T follicular helper cell (primary cell): Measurements from ENCODE around the gene PHF13.

ENCODE experiments used
- DNase-seq: peaks from one replicate; pipeline ENCODE4 v3.0.0-alpha.2; 2020; ENCODE audit warnings: low read depth
- total RNA-seq, 2 experiments: gene quantifications; one replicate each; lab custom pipeline; 2026; lab: John Stamatoyannopoulos, UW

PHF13 gene
- total RNA-seq = 15.2 to 21.2 reads per million in 2 experiments

GRCh38 chr1:6613361-6614018 is at the start of gene PHF13:
Gene PHF13 (plus strand): TSS chr1:6613731. CDS start chr1:6614067, 336 bp downstream.
- DNase-seq = peak; percentile 99

GRCh38 chr1:6569033-6569432 is 44.5 kb upstream of the PHF13 start:
- DNase-seq = no peak

- no peak for DNase-seq
Measured at GRCh38 chr1:6570100-6570499, 43.4 kb upstream of the PHF13 start.

DNA sequence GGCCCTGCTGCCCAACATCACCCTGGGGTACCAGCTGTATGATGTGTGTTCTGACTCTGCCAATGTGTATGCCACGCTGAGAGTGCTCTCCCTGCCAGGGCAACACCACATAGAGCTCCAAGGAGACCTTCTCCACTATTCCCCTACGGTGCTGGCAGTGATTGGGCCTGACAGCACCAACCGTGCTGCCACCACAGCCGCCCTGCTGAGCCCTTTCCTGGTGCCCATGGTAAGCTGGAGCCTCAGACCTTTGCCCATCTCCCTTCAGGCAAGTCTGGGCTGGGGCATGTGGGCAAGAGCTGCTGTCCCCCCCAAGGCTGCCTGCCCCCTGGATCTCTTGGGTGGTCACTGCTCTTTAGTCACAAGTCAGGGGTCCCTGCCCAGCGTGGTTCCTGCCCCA is 42.5 kb upstream of the PHF13 start:
- DNase-seq = no peak

DNA sequence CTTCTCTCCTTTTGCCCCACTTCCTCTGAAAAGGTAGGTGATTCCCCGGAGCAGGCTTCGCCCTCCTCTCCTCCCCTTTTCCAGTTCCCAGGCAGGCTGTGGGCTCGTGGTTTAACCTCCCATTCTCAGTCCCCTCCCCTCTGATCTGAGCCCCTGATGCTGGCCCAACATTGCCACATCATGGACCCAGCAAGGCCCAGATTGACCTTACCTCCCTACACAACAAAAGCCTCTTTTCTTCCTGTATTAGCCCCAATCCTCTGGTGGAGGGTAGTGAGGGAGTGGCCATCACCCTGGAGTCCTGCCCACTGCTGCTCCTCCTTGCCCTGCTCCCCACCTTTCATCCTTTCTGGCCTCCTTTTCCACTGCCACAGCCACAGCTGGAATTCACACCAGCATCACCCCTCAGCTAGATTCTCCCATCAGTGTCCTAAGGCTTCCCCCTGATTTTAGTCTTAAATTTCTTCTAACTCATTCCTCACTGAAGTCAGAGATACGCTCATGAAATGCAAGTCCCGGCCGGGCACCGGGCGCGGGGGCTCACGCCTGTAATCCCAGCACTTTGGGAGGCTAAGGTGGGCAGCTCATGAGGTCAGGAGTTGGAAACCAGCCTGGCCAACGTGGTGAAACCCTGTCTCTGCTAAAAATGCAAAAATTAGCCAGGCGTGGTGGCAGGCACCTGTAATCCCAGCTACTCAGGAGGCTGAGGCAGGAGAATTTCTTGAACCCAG is 40.7 kb upstream of the PHF13 start:
- DNase-seq = no peak

DNA sequence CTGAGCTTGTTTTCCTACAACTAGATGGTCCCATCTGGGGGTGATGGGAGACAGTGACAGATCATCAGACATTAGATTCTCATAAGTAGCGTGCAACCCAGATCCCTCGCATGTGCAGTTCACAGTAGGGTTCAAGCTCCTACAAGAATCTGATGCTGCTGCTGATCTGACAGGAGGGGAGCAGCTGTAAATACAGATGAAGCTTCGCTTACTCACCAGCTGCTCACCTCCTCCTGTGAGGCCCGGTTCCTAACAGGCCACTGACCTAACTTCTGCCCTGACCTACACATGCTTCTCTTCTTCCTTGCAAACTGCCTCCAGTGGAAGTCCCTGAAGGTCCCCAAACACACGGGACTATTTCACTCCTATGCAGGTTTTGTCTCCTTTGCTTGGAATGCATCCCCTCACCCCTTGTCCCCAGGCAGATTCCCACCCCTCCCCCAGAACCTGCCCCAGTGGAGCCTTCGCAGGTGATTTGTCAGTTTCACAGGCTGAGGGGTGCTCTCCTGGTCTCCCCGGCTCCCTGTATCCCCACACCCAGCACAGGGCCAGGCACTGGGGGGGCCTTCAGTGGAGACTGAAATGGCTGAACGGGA is 39.4 kb upstream of the PHF13 start:
- no peak for DNase-seq

DNA sequence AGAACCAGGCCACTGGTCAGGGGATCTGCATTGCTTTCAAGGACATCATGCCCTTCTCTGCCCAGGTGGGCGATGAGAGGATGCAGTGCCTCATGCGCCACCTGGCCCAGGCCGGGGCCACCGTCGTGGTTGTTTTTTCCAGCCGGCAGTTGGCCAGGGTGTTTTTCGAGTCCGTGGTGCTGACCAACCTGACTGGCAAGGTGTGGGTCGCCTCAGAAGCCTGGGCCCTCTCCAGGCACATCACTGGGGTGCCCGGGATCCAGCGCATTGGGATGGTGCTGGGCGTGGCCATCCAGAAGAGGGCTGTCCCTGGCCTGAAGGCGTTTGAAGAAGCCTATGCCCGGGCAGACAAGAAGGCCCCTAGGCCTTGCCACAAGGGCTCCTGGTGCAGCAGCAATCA is 38.7 kb upstream of the PHF13 start:
- no peak for DNase-seq

DNA sequence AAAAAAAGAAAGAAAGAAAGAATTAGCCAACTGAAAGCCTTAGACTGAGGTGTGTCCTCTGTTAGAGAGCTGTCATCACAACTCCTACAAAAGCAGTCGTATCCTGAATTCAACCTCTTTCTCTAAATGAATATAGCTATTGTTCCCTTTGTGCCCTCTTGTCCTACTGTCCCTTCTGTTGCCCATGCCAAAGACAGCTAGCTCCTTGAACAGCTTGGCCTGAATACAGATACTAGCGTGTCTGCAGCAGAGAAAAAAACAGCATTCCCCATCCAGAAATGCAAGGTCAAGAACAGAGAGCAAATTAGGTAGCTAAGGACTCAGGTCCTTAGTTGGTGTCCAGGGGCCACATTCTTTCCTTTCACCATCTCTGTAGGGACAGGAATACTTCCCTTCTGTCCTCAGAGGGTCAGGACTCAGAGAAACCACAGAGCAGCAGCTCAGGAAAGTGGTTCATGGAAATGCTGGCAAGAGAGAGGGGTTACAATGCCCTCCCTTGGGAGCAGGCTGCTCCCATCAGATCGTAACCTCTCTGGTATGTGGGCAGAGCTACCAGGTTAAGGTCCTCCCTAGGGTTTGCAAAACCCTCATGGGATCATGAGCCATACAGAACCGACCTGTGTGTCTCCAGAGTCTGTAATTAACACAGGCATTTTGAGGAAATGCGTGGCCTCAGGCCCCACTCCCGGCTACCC is 35.6 kb upstream of the PHF13 start:
- DNase-seq = no peak

- no peak for DNase-seq
Measured at GRCh38 chr1:6578624-6579373, 34.7 kb upstream of the PHF13 start.

DNA sequence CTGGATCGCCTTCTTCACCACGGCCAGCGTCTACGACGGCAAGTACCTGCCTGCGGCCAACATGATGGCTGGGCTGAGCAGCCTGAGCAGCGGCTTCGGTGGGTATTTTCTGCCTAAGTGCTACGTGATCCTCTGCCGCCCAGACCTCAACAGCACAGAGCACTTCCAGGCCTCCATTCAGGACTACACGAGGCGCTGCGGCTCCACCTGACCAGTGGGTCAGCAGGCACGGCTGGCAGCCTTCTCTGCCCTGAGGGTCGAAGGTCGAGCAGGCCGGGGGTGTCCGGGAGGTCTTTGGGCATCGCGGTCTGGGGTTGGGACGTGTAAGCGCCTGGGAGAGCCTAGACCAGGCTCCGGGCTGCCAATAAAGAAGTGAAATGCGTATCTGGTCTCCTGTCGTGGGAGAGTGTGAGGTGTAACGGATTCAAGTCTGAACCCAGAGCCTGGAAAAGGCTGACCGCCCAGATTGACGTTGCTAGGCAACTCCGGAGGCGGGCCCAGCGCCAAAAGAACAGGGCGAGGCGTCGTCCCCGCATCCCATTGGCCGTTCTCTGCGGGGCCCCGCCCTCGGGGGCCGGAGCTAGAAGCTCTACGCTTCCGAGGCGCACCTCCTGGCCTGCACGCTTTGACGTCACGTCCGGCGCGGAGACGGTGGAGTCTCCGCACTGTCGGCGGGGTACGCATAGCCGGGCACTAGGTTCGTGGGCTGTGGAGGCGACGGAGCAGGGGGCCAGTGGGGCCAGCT is 34.0 kb upstream of the PHF13 start, which contains the start of gene ZBTB48:
ZBTB48 (plus strand) TSS at position 621 of the 745 bp plus-strand sequence. CDS start 616 bp downstream, outside the sequence.
- DNase-seq = peak; percentile 95

GRCh38 chr1:6580119-6580592 is 33.4 kb upstream of the PHF13 start:
- DNase-seq = no peak

- no peak for DNase-seq
Measured at GRCh38 chr1:6580593-6581409, 32.7 kb upstream of the PHF13 start.

DNA sequence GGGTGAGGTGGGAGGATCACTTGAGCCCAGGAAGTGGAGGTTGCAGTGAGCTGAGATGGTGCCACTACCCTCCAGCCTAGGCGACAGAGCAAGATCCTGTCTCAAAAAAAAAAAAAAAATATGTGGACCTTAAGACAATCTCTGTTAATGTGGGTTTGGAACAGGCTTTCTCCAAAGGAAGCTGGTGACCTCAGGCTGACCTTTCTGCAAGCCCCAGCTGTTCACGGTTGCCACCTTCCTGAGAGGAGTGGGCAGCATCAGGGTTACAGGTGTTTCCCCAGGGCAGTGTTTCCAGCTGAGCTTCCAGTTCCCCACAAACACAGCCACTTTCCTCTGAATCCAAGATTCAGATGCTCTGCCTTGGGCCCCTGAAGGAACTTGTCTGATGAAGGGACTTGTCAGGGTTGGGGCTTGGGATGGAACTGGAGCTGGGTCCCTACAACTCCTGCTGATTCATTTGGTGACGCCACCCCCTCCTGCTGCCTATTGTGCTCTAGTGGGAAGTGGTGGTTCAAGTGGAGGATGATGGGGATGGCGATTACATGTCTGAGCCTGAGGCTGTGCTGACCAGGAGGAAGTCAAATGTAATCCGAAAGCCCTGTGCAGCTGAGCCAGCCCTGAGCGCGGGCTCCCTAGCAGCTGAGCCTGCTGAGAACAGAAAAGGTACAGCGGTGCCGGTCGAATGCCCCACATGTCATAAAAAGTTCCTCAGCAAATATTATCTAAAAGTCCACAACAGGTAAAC is 31.8 kb upstream of the PHF13 start:
- no peak for DNase-seq

DNA sequence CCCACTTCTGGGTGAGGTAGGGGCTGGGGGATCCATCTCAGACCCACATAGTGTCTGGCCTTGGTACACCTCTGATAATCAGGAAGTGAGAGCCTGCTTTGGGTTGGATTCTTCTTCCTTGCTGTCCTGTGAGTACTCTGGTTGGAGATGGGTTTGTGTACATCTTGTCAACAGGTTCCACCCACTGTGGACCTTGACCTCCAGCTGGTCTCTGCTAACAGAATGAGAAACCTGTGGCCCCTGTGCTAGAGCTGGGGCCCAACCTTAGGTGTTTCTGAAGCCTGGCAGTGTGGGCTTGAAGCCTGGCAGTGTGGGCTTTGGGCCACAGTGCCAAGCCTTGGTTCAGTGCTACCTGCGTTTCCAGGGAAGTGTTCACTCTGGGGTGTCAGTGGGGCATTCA is 31.2 kb upstream of the PHF13 start:
- DNase-seq = no peak

DNA sequence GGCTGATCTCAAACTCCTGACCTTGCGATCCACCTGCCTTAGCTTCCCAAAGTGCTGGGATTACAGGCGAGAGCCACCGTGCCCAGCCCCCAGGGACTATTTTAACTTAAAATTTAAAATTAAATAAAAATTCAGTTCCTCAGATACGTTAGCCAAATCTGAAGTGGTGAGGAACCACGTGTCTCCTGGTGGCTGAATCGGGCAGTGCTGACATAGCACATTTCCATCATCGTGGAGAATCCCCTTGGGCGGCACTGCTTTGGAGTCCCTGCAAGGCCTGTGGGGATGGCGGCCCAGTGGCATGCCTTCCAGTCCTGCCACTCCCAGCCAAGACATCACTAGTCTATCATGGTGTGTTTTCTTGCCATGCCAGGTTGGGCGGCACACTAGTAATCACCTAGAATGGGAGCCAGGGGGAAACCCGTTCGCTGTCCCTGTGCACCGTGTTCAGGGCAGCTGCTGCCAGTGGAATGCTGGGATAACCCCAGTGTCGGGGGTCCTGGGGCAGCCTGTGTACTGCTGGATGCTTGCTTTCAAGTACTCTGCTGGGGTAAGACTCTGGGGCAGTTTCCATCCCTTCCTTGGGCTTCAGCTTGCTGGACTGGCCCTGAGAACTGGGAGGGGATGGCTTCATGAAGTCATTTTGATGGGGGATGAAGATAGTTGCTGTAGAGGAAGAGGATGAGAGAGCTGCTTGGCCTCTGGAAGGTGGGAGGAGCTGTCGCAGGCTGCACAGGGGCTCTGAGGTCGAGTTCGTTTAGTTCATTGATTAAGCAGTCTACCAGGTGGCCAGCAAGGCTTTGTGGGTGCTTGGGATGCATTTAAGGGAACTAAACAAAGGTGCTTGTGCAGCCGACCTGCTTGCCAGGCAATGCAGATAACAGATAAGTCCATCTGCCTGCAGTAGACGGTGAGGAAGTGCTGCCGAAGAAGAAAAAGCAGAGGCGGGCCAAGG is 29.1 kb upstream of the PHF13 start:
- DNase-seq = no peak

DNA sequence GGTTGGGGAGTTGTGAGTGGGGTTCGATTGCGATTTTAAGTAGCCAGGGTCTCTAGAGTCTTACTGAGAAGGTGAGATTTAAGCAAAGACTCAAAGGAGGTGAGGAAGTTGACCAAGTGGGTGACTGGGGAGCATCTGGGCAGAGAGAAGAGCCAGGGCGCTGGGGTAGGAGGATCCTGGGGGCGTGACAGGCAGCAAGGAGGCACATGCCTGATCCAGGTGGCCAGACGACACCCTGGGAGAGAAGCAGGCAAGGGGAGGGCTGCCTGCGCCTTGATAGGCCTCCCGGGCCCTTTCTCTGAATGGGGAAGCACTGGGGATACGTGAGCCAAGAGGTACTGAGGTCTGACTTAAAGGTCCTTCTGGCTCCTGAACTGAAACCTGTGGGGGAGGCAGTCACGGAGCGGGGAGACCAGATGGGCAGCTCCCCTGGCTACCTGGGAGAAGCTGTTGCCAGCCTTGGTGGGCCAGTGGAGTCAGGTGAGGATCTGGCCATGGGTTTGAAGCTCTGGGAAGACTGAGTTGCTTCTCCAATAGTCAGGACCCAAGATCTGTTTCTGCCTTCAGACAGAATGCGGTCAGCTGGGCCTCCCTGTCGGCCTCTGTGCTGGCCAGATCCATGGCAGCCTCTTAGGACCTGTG is 28.3 kb upstream of the PHF13 start:
- no peak for DNase-seq

DNA sequence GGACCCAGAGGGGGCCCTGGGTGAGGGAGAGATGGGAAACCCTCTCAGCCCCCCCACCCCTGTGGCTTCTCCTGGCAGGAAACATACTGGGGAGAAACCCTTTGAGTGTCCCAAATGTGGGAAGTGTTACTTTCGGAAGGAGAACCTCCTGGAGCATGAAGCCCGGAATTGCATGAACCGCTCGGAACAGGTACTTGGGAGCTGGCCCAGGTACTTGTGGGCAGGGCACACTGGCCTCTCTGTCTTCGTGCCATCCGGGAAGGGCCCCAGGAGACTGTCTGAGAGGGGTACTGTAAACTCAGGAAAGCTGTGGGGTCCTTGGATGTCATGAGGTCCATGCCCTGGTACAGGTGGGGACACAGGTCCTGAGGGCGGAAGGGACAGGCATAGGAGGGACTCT is 27.7 kb upstream of the PHF13 start:
- no peak for DNase-seq

DNA sequence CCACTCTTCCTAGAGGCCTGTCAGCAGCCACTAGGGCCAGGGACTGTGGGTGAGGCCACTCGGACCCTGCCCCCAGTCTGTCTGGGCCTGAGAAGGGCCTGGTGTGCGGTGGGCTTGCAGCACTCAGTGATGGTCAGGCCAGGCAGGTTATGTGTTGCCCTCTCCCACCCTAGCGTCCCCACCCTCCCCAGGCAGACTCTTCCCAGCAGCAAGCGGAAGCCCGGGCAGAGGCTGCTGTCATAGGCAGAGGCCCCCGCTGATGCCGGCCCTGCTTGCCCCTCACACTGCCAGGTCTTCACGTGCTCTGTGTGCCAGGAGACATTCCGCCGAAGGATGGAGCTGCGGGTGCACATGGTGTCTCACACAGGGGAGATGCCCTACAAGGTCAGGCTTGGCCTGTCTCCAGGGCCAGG is 27.1 kb upstream of the PHF13 start:
- DNase-seq = no peak
